PC-9 (cell line): ENCODE data around the gene TMUB2.
"Not testable (repeated sequence)": the region's sequence is repeated elsewhere in the genome, so short reads cannot be mapped to it uniquely, and the experiment has no call there.

Experiments
- CTCF ChIP-seq: fragments of 200-600 bp; sonication (generic); conservative IDR thresholded peaks from 2 replicates; pipeline ENCODE4 v1.6.1; 2017; ENCODE audit warnings: mixed run types, antibody characterized with exemption, mild to moderate bottlenecking, moderate library complexity
- EZH2 ChIP-seq: fragments of 200-600 bp; sonication (generic); IDR thresholded peaks from 2 replicates; pipeline ENCODE4 v1.8.0; 2017; ENCODE audit warnings: antibody characterized with exemption, low read depth

GRCh38 chr17:44149066-44149465, 37.7 kb upstream of the TMUB2 start:
- TF ChIP-seq CTCF, EZH2: not testable (repeated sequence)
